ENCODE data around the gene KSR2. TPM values are rescaled to one million over a fixed set of nuclear protein-coding genes. Genes with fewer than 3 reads are reported as not detected.

The KSR2 gene
- total and polyA plus RNA-seq, 2 donors (not counting 3 experiments of a cell fraction or from before 2014, with no cell fraction given) = 2.1 to 5.2 TPM

GRCh38 chr12:117980616-117981015 is 11.8 kb upstream of the KSR2 start:
- no peak overlapping the region for H3K4me3 ChIP-seq (replicated peaks in 1 of 3; ENCODE audit: insufficient read depth in 1 of 3, low read depth in 1 of 3, low read length in 3 of 3)
- intact Hi-C loops (cut with micrococcal nuclease) (no loop called here), dilution Hi-C loops (cut with MboI; ENCODE audit: extremely low pct_ligation_motif_present, low sequenced_read_pairs) (no loop called here)
- no peaks in the 10 kb centered on the region for H3K36me3 ChIP-seq (ENCODE audit: control insufficient read depth in 2 of 2, extremely low read depth in 1 of 2, insufficient read depth in 2 of 2, low read length in 2 of 2)
- FAIRE-seq = no peak
- no peaks in the 10 kb centered on the region for H3K9me3 ChIP-seq (replicated peaks; ENCODE audit: control insufficient read depth, insufficient read depth, low read length)
- no peaks in the 10 kb centered on the region for H3K4me1 ChIP-seq (ENCODE audit: control insufficient read depth, extremely low read depth, insufficient read depth, low read length)
- no peak for DNase-seq (ENCODE audit: low read depth, low spot score)
- no peak overlapping the region for H2AFZ ChIP-seq (ENCODE audit: low read depth, low read length)
- no peak overlapping the region for H3K4me2 ChIP-seq (ENCODE audit: insufficient read depth, low read length)
- TF ChIP-seq MAX (IDR thresholded peaks at IDR 0.05; ENCODE audit: insufficient read depth, insufficient read length) (no peak), MYC (IDR thresholded peaks at IDR 0.05; ENCODE audit: low read depth, low read length) (no peak), POLR2AphosphoS5 (IDR thresholded peaks at IDR 0.05; ENCODE audit: insufficient read depth, low read depth, low read length) (no peak), GATA2 (IDR thresholded peaks at IDR 0.05; ENCODE audit: insufficient read depth, insufficient read length, low read depth, low read length) (no peak), POLR2A (IDR thresholded peaks at IDR 0.05; ENCODE audit: low read depth, low read length) (no peak), EZH2 (IDR thresholded peaks at IDR 0.05; ENCODE audit: borderline replicate concordance, low read depth, low read length, severe bottlenecking) (no peak), CTCF (IDR thresholded peaks at IDR 0.05; ENCODE audit: extremely low read depth in 1 of 2, insufficient read depth in 1 of 2, low read depth in 1 of 2, low read length in 2 of 2) (no peak), JUN (IDR thresholded peaks at IDR 0.05; ENCODE audit: borderline replicate concordance, insufficient read depth, insufficient read length, low read depth) (no peak), FOS (IDR thresholded peaks at IDR 0.05; ENCODE audit: borderline replicate concordance, insufficient read depth, low read length) (no peak)
- POLR2A ChIA-PET = no interaction called here
- H3K79me2 ChIP-seq (ENCODE audit: control insufficient read depth, insufficient read depth, low read length) = no peaks in the 10 kb centered on the region
- H4K20me1 ChIP-seq (replicated peaks; ENCODE audit: control insufficient read depth, extremely low read depth, insufficient read depth, low read length) = no peaks in the 10 kb centered on the region
- H3K27ac ChIP-seq (ENCODE audit: insufficient read depth, low read depth, low read length) = no peak overlapping the region
- CTCF ChIA-PET = no interaction called here
- no peaks in the 10 kb centered on the region for H3K9me1 ChIP-seq (replicated peaks; ENCODE audit: control insufficient read depth, extremely low read depth, insufficient read depth, low read length)
- no peaks in the 10 kb centered on the region for H3K27me3 ChIP-seq (ENCODE audit: control insufficient read depth in 2 of 2, insufficient read depth in 2 of 2, low read length in 2 of 2)
- H3K9ac ChIP-seq (replicated peaks; ENCODE audit: extremely low read depth, insufficient read depth, low read length) = no peak overlapping the region
- BruUV-seq (replicated peaks) = no TSS peak

All from endothelial cell of umbilical vein (primary cell).